GM21723 (cell line): Measurements from ENCODE around the gene C1QL2.

ENCODE experiments used
- ATAC-seq: cut with Tn5 transposase; IDR thresholded peaks from one replicate; pipeline ENCODE4 v1.9.1; 2021; ENCODE audit warnings: mild to moderate bottlenecking, moderate library complexity; ENCODE audit not compliant: unreplicated experiment

Gene C1QL2

GRCh38 chr2:119179991-119180390, 21.4 kb upstream of the C1QL2 start:
- ATAC-seq, result no peak

GRCh38 chr2:119179202-119179601, 20.7 kb upstream of the C1QL2 start:
- ATAC-seq, result no peak

DNA sequence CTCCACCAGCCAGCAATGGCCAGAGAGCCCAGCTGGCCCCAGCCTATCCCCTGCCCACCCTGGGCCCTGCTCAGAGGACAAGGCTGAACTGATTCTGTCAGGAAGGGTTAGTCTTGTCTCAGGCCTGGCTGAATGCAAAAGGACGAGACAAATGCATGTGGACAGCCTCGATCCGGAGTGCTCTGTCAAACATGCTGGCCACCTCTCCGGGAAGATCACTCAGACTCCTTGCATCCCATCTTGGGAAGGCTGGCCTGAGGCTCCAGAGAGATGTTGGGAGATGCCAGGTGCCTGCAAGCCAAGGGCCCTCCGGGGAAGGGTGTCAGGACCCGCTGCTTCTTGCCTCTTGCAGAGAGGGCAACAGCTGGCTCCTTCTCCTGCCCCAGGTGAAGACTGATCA, 20.2 kb upstream of the C1QL2 start:
- no peak for ATAC-seq

GRCh38 chr2:119177838-119178190, 19.3 kb upstream of the C1QL2 start:
- no peak for ATAC-seq

DNA sequence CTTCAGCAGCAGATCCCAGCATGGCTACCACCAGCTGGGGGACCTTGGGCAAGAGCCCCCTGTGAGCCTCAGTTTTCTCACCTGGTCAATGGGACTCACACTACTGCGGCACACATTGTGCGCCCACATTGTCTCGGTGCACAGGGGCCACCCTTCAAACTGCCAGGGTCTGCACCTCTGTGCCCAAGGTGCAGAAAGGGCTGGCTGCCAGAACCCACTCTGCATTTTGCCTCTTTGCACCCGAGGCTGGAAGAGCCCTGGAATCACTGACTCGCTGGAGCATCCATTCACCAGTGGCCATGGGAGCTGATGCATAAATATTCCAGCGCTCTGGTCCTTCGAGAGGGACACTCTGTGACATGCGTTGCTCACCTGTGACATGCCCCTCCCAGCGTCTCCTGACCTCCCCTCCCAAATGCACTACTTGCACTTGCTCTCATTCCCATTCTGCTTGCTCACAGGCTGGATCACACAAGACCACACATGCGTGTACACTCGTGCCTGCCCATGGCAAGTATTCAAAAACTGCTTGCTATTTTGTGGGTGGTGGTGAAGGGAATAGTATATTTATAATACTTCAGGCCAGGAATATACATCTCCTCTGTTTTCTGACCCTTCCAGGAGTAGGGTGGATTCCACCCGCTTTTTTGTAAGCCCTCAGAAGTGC, 18.8 kb upstream of the C1QL2 start:
- ATAC-seq, result no peak

DNA sequence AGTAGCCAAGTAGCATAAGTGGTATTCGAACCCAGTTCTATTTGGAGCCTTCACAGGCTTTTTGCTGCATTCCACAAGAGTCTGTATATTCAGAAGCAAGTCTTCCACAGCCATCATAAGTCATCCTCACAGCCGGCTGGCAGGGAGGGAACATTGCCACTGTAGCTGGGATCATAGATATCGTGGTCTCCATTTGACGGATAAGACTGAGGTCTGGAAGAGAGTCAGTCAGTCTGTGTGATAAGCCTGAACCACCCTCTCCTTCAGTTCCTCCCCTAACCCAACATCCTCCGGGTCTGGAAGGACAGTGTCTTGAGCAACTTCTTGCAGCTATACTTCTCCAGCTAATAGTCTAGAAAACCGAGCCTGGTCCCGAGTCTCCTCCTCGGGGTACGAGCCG, 17.0 kb upstream of the C1QL2 start:
- ATAC-seq, result no peak

- ATAC-seq, result no peak
These were observed 16.4 kb upstream of the C1QL2 start for GRCh38 chr2:119174993-119175347.

DNA sequence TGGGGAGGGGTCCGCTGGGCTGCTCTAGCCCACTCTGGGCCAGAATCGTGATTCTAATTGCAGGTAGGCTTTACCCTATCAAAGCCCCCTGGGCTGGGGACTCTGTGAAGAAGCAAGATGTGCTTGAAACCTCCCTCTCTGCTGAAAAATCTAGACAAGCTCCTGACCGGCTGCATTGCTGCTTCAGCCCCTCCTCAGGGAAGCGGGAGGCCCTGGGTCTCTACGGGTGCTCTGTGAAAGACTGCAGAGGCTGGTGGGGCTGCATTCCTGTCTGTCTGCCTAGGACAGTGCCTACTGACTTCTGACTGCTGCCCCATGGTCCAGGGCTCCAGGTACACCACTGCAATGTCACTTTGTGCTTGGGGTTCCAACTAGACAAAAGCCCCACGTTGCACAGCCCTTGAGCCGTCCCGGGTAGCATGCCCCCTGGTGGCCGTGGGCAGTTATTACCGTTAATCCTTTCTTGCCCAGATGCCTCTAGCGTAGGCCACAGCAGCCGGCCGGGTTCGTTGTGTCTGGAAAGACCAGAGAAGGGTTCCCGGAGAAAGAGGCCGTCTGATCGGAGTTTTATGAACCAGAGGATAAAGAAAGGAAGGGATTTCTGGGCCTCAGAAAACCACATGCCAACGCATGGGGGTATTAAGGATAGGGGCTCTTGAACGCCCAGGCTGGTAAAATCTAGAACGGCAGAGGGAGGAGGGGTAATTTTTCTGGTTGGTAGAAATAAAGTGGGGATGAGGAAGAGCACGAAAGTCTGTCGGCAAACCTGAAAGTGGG, 15.9 kb upstream of the C1QL2 start:
- ATAC-seq, result peak; percentile 90

DNA sequence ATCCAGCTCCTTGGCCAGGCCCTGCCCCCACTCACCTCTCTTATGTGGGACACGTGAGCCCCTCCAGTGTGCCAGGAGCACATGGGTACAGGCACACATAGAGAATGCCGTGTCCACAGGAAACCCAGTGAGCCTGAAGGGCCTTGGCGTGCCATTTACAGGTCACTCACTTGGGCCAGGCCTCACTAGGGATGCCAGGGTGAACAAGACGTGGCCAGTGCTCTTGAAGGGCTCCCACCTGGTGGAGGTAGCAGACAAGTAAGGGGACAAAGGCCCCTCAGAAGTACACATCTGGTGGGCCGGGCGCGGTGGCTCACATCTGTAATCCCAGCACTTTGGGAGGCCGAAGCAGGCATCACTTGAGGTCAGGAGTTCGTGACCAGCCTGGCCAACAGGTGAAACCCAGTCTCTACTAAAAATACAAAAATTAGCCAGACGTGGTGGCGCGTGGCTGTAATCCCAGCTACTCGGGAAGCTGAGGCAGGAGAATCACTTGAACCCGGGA, 15.1 kb upstream of the C1QL2 start:
- no peak for ATAC-seq

GRCh38 chr2:119170504-119170903, 12.0 kb upstream of the C1QL2 start:
- no peak for ATAC-seq

DNA sequence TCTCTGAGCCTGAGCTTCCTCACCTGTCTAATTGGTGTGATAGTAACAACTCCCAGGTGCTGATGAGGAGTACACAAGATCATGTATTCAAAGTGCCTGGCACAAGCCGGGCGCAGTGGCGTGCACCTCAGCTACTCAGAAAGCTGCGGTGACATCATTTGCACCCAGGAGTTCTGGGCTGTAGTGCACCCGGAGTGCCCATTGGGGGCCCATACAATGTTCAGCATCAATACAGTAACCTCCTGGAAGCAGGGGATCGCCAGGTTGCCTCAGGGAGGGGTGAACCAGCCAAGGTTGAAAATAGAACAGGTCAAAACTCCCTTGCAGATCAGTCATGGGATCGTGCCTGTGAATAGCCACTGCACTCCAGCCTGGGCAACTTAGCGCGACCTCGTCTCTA, 11.2 kb upstream of the C1QL2 start:
- no peak for ATAC-seq

GRCh38 chr2:119160361-119160990, 1.9 kb upstream of the C1QL2 start:
- no peak for ATAC-seq

DNA sequence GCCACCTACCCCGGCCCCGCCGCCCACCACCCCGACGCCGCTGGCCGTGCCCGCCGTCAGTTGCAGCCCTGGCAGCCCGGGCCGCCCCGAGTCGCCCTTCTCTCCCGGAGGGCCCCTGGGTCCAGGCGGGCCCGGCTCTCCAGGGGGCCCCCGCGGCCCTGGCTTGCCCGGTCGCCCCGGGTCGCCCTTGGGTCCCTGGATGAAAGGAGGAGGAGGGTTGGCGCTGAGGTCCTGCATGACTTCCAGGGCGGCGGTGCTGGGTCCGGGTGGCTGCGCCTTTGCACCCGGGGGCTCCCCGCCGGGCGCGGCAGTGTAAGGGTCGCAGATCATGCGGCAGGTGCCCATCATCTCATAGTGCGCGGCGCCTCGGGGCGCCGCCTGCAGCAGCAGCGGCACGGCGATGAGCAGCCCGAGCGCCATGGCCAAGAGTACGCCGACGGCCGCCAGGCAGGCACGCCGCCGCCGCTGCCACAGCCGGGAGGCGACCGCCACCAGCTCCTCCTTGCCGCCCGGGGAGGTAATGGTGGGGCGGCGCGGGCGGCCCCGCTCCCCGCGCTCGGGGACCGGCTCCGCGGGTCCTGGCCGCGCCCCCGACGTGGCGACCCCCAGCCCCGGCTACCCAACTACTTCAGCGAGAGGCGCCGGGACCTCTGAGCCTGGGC, 570 bp downstream of the C1QL2 start:
- ATAC-seq, result no peak

GRCh38 chr2:119156891-119157773, 1.4 kb downstream of the C1QL2 start:
- ATAC-seq, result no peak

DNA sequence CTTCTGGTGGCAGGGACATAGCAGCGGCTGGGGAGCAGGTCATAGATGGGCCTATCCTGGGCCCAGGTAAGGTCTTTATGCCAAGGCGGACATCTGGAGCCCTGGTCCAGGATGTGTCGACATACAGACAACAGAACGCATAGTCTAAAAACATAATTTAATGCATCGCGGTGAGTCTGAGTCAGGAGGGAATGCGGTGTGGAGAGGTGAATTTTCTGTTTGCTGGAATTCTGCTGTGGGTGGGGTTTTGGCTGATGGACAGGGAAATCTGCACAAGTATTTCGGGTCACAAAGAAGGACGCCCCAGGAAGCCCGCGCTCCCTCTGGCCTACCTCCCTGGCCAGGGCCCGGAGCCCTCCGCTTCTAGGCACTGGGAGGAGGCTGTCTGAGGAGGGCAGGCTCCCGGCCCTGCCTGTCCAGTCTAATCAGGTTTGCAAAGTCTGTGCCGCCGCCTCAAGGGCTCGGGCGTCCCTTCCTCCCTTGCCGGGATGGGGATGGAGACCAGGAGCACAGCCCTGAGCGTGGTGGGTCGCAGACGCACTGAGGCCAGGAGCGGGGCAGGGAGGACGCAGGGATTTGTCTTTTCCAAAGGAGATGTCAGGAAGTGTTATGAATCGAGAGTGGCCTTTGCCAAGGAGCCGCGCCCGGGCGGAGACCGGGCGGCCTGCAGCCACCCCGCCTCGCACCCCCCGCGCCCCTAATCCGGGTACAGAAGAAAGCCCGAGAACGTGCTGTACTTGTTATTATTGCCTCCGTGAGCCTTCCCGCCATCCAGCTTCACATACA, 2.3 kb downstream of the C1QL2 start:
- ATAC-seq, result no peak

DNA sequence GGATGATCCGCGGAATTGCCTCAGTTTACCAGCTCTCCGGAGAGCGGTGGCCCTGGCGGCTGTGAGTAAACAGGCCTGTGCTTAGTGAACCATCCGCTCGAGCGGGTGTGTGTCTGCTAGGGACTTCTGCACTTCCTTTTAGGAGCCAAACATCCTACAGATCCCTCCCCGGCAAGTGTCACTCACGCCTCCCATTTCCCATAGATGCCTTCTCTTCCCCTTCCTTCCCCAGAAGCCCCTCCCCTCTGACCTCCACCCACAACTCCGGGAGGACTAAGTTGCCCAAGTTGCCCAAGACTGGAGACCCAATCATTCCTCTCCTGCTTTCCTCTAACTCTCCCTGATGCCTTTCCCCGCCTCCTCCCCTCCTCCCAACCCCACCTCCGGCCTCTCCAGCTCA, 2.9 kb downstream of the C1QL2 start:
- ATAC-seq, result no peak

- no peak for ATAC-seq
These were observed 4.5 kb downstream of the C1QL2 start for GRCh38 chr2:119154076-119154475.

GRCh38 chr2:119149611-119150010, 8.9 kb downstream of the C1QL2 start:
- ATAC-seq, result no peak

DNA sequence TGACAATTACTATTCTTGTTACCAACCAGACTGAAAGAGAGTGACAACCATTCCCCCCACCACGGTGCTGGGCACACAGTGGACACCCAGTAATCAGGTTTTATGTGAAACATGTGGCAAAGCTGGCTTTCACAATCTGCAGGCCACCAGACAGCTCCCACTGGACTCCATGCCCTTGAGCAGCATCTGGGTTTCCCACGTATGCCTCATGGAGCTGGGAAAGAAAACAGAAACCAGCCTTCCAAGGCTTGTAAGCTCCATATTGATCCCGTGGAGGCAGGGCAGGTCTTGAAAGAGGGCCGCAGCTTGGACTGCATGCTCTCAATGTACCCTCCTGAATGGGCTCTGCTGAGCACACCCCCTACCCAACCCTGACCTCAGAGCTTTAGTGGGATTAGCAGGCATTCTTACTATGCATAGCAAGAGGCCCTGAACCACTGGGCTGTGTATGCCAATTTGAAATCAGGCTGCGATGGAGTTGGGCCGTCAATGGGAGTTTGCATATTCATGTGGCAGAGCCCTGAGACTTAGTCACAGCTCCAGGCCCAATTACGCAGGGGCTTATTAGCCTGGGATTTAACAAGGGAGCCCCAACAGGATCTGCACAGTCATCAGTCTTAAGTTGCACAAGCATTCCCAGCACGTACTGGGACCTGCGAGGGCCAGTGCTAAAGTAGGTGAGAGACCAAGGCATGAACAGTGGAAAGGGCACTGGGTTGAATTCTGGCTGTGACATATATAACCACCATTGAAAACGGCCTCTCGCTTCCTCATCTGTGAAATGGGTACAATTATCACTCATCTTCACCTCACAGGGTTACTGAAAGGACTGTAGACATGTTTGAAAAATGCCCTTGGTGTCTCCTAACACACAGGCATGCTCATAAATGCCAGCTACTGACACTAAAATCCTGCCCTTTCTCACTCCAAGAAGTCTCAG, 10.5 kb downstream of the C1QL2 start:
- no peak for ATAC-seq
